DMS79 (cell line): Measurements from ENCODE around the gene CXCL13.
"Not testable (repeated sequence)": the region's sequence is repeated elsewhere in the genome, so short reads cannot be mapped to it uniquely, and the experiment has no call there.

Experiments used
- DNase-seq: peaks from one replicate; lab custom pipeline; 2025; lab: John Stamatoyannopoulos, UW

Gene CXCL13

GRCh38 chr4:77601614-77602187 lies 3.9 kb upstream of the CXCL13 start:
- DNase-seq, result no peak

- DNase-seq, result no peak
Observed at GRCh38 chr4:77613267-77613666, 7.6 kb downstream of the CXCL13 start.

- DNase-seq, result no peak
Observed at GRCh38 chr4:77615153-77615552, 9.5 kb downstream of the CXCL13 start.

- no peak for DNase-seq
Observed at GRCh38 chr4:77617203-77617602, 11.6 kb downstream of the CXCL13 start.

- no peak for DNase-seq
Observed at GRCh38 chr4:77618383-77619241, 13.0 kb downstream of the CXCL13 start.

GRCh38 chr4:77619408-77619807 lies 13.8 kb downstream of the CXCL13 start:
- DNase-seq, result no peak

GRCh38 chr4:77621254-77621653 lies 15.6 kb downstream of the CXCL13 start:
- DNase-seq, result no peak

GRCh38 chr4:77623091-77623490 lies 17.5 kb downstream of the CXCL13 start:
- DNase-seq, result no peak

- no peak for DNase-seq
Observed at GRCh38 chr4:77624213-77624612, 18.6 kb downstream of the CXCL13 start.

GRCh38 chr4:77625485-77625884 lies 19.9 kb downstream of the CXCL13 start:
- no peak for DNase-seq

- no peak for DNase-seq
Observed at GRCh38 chr4:77629885-77630284, 24.3 kb downstream of the CXCL13 start.

- no peak for DNase-seq
Observed at GRCh38 chr4:77631276-77631675, 25.7 kb downstream of the CXCL13 start.

GRCh38 chr4:77634132-77634785 lies 28.6 kb downstream of the CXCL13 start:
- DNase-seq, result no peak

GRCh38 chr4:77635246-77635645 lies 29.6 kb downstream of the CXCL13 start:
- DNase-seq, result no peak

- no peak for DNase-seq
Observed at GRCh38 chr4:77635876-77636275, 30.3 kb downstream of the CXCL13 start.

GRCh38 chr4:77636902-77637301 lies 31.3 kb downstream of the CXCL13 start:
- no peak for DNase-seq

- DNase-seq, result not testable (repeated sequence)
Observed at GRCh38 chr4:77644069-77644468, 38.4 kb downstream of the CXCL13 start.

GRCh38 chr4:77650787-77651186 lies 45.2 kb downstream of the CXCL13 start:
- no peak for DNase-seq

GRCh38 chr4:77651820-77652219 lies 46.2 kb downstream of the CXCL13 start:
- no peak for DNase-seq

GRCh38 chr4:77652237-77652897 lies 46.7 kb downstream of the CXCL13 start:
- peak; percentile 59 for DNase-seq

GRCh38 chr4:77653162-77653758 lies 47.6 kb downstream of the CXCL13 start:
- no peak for DNase-seq

GRCh38 chr4:77660318-77660717 lies 54.7 kb downstream of the CXCL13 start:
- DNase-seq, result not testable (repeated sequence)
